HEK293 (cell line): ENCODE results near the gene ATPAF2.

Experiments used
- CTCF ChIA-PET: fragments of 350-600 bp; formaldehyde crosslinking; extraction: SDS; loops from one replicate; lab custom pipeline; 2021; ENCODE audit warnings: antibody characterized with exemption; lab: Yijun Ruan, JAX
- POLR2A ChIA-PET: fragments of 300-600 bp; formaldehyde crosslinking; extraction: SDS; loops from one replicate; lab custom pipeline; 2020; ENCODE audit warnings: antibody characterized with exemption, inconsistent platforms; lab: Yijun Ruan, JAX
- H3K27ac ChIP-seq: fragments of 200-500 bp; sonication (Bioruptor generic); 2 replicates; pipeline ENCODE4 v1.5.1; 2014; ENCODE audit warnings: low read depth, low read length, control low read depth, inconsistent platforms; ENCODE audit errors: extremely low read depth
- H3K36me3 ChIP-seq, 2 experiments: fragments of 200-500 bp in 1 of 2; sonication (Bioruptor generic) in 1 of 2; 1 replicate in 1 of 2; 2 replicates in 1 of 2; pipeline ENCODE4 v1.5.1; 2014 to 2017; ENCODE audit warnings: inconsistent platforms in 2 of 2, low read length in 2 of 2; ENCODE audit not compliant: control insufficient read depth in 2 of 2, insufficient read depth in 1 of 2
- H3K4me1 ChIP-seq: fragments of 200-500 bp; sonication (Bioruptor generic); 2 replicates; pipeline ENCODE4 v1.5.1; 2014; ENCODE audit warnings: mild to moderate bottlenecking, low read length, inconsistent platforms; ENCODE audit not compliant: control insufficient read depth, insufficient read depth
- H3K4me3 ChIP-seq: 2 replicates; pipeline ENCODE4 v1.5.1; 2011; ENCODE audit warnings: low read depth, mild to moderate bottlenecking, control low read depth, low read length, moderate library complexity
- H3K9me3 ChIP-seq: fragments of 200-500 bp; sonication (Bioruptor generic); 2 replicates; pipeline ENCODE4 v1.5.1; 2014; ENCODE audit warnings: low read depth, low read length, inconsistent platforms; ENCODE audit not compliant: control insufficient read depth, insufficient read depth
- BCL11B ChIP-seq: fragments of 450-650 bp; formaldehyde crosslinking; IDR thresholded peaks from 2 replicates; pipeline ENCODE4 v1.5.1; 2016; ENCODE audit warnings: low read depth, missing biosample characterization, missing genetic modification characterization
- FEZF1 ChIP-seq: fragments of 450-650 bp; formaldehyde crosslinking; IDR thresholded peaks from 2 replicates; pipeline ENCODE4 v1.5.1; 2016; ENCODE audit warnings: missing biosample characterization, missing genetic modification characterization
- GLI4 ChIP-seq: fragments of 450-650 bp; formaldehyde crosslinking; IDR thresholded peaks from 2 replicates; pipeline ENCODE4 v1.5.1; 2016; ENCODE audit warnings: missing biosample characterization, missing genetic modification characterization
- MEIS1 ChIP-seq: sonication (generic); formaldehyde crosslinking; IDR thresholded peaks from 2 replicates; pipeline ENCODE4 v1.8.1; 2022; ENCODE audit warnings: missing genetic modification reagents, mild to moderate bottlenecking, borderline replicate concordance
- ZNF202 ChIP-seq: fragments of 450-650 bp; formaldehyde crosslinking; IDR thresholded peaks from 2 replicates; pipeline ENCODE4 v1.5.1; 2016; ENCODE audit warnings: missing biosample characterization, missing genetic modification characterization, borderline replicate concordance
- ZNF423 ChIP-seq: fragments of 450-650 bp; formaldehyde crosslinking; IDR thresholded peaks from 2 replicates; pipeline ENCODE4 v1.5.1; 2016; ENCODE audit warnings: missing biosample characterization, missing genetic modification characterization
- ZNF449 ChIP-seq: fragments of 450-650 bp; formaldehyde crosslinking; IDR thresholded peaks from 2 replicates; pipeline ENCODE4 v1.5.1; 2017; ENCODE audit warnings: missing biosample characterization, mild to moderate bottlenecking, missing genetic modification characterization, moderate library complexity
- ZNF473 ChIP-seq: fragments of 450-650 bp; formaldehyde crosslinking; IDR thresholded peaks from 2 replicates; pipeline ENCODE4 v1.5.1; 2017; ENCODE audit warnings: missing biosample characterization, missing genetic modification characterization
- ZNF501 ChIP-seq: fragments of 450-650 bp; formaldehyde crosslinking; IDR thresholded peaks from 2 replicates; pipeline ENCODE4 v1.5.1; 2016; ENCODE audit warnings: missing biosample characterization, missing genetic modification characterization
- ZNF514 ChIP-seq: fragments of 450-650 bp; formaldehyde crosslinking; IDR thresholded peaks from 2 replicates; pipeline ENCODE4 v1.5.1; 2016; ENCODE audit warnings: missing biosample characterization, missing genetic modification characterization
- ZNF596 ChIP-seq: fragments of 450-650 bp; IDR thresholded peaks from 2 replicates; pipeline ENCODE4 v1.5.0; 2018; ENCODE audit warnings: missing biosample characterization, mild to moderate bottlenecking, missing genetic modification characterization, moderate library complexity
- ZNF624 ChIP-seq: fragments of 450-650 bp; formaldehyde crosslinking; IDR thresholded peaks from 2 replicates; pipeline ENCODE4 v1.5.1; 2017; ENCODE audit warnings: missing biosample characterization, missing genetic modification characterization
- ZNF76 ChIP-seq: fragments of 450-650 bp; formaldehyde crosslinking; IDR thresholded peaks from 2 replicates; pipeline ENCODE4; 2016; ENCODE audit warnings: low read depth, missing biosample characterization, missing genetic modification characterization, borderline replicate concordance
- ZNF843 ChIP-seq: fragments of 450-650 bp; formaldehyde crosslinking; IDR thresholded peaks from 2 replicates; pipeline ENCODE4 v1.5.1; 2016; ENCODE audit warnings: missing biosample characterization, missing genetic modification characterization
- ZXDB ChIP-seq: fragments of 450-650 bp; formaldehyde crosslinking; IDR thresholded peaks from 2 replicates; pipeline ENCODE4 v1.5.1; 2016; ENCODE audit warnings: missing biosample characterization, missing genetic modification characterization
- TF ChIP-seq, protein P1 (sequence below): fragments of 450-650 bp; formaldehyde crosslinking; IDR thresholded peaks from 2 replicates; pipeline ENCODE4 v1.5.1; 2016; ENCODE audit warnings: missing biosample characterization, missing genetic modification characterization
- TF ChIP-seq, protein P2 (sequence below): fragments of 450-650 bp; formaldehyde crosslinking; IDR thresholded peaks from 2 replicates; pipeline ENCODE4 v1.5.1; 2016; ENCODE audit warnings: missing biosample characterization, missing genetic modification characterization
- TF ChIP-seq, protein P3 (sequence below): fragments of 450-650 bp; formaldehyde crosslinking; IDR thresholded peaks from 2 replicates; pipeline ENCODE4 v1.5.1; 2016; ENCODE audit warnings: missing biosample characterization, missing genetic modification characterization
- TF ChIP-seq, protein P4 (sequence below): fragments of 450-650 bp; formaldehyde crosslinking; optimal IDR thresholded peaks from 2 replicates; pipeline ENCODE3; 2016; ENCODE audit warnings: missing biosample characterization, mild to moderate bottlenecking, missing genetic modification characterization
- TF ChIP-seq, protein P5 (sequence below): fragments of 450-650 bp; formaldehyde crosslinking; IDR thresholded peaks from 2 replicates; pipeline ENCODE4 v1.5.1; 2016; ENCODE audit warnings: missing biosample characterization, missing genetic modification characterization, low read depth

Gene ATPAF2

DNA sequence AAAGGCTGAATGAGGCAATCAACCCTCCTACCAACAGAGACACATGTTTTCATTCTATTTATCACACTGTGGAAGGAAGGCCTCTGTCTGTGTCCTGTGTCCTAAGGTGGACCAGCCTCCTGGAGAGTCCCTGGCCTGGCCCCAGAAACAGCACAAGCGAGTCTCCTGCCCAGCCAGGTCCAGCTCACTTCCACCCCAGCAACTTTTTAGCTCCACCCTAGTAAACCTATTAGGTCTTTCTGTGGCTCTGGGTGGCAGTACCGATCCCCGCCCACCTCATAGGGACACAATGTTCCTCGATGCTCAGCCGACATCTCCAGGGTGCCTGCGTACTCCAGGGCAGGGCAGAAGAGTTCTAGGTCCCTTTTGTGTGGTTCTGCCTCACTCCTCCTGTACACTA is 55.6 kb downstream of the ATPAF2 start (continued):
- TF ChIP-seq, protein P1, sequence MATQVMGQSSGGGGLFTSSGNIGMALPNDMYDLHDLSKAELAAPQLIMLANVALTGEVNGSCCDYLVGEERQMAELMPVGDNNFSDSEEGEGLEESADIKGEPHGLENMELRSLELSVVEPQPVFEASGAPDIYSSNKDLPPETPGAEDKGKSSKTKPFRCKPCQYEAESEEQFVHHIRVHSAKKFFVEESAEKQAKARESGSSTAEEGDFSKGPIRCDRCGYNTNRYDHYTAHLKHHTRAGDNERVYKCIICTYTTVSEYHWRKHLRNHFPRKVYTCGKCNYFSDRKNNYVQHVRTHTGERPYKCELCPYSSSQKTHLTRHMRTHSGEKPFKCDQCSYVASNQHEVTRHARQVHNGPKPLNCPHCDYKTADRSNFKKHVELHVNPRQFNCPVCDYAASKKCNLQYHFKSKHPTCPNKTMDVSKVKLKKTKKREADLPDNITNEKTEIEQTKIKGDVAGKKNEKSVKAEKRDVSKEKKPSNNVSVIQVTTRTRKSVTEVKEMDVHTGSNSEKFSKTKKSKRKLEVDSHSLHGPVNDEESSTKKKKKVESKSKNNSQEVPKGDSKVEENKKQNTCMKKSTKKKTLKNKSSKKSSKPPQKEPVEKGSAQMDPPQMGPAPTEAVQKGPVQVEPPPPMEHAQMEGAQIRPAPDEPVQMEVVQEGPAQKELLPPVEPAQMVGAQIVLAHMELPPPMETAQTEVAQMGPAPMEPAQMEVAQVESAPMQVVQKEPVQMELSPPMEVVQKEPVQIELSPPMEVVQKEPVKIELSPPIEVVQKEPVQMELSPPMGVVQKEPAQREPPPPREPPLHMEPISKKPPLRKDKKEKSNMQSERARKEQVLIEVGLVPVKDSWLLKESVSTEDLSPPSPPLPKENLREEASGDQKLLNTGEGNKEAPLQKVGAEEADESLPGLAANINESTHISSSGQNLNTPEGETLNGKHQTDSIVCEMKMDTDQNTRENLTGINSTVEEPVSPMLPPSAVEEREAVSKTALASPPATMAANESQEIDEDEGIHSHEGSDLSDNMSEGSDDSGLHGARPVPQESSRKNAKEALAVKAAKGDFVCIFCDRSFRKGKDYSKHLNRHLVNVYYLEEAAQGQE: no peak
- no peak for TF ChIP-seq ZNF423
- TF ChIP-seq ZNF473: no peak
- no peak for TF ChIP-seq ZNF202 (tag by site-specific recombination)
- TF ChIP-seq, protein P2, sequence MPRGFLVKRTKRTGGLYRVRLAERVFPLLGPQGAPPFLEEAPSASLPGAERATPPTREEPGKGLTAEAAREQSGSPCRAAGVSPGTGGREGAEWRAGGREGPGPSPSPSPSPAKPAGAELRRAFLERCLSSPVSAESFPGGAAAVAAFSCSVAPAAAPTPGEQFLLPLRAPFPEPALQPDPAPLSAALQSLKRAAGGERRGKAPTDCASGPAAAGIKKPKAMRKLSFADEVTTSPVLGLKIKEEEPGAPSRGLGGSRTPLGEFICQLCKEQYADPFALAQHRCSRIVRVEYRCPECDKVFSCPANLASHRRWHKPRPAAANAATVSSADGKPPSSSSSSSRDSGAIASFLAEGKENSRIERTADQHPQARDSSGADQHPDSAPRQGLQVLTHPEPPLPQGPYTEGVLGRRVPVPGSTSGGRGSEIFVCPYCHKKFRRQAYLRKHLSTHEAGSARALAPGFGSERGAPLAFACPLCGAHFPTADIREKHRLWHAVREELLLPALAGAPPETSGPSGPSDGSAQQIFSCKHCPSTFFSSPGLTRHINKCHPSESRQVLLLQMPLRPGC (tag by site-specific recombination): no peak
- no peak for TF ChIP-seq ZNF514 (tag by site-specific recombination)
- TF ChIP-seq, protein P3, sequence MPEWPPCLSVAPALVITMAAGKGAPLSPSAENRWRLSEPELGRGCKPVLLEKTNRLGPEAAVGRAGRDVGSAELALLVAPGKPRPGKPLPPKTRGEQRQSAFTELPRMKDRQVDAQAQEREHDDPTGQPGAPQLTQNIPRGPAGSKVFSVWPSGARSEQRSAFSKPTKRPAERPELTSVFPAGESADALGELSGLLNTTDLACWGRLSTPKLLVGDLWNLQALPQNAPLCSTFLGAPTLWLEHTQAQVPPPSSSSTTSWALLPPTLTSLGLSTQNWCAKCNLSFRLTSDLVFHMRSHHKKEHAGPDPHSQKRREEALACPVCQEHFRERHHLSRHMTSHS (tag by site-specific recombination): no peak
- no peak for TF ChIP-seq ZNF596
- TF ChIP-seq ZNF624 (tag by site-specific recombination): no peak
- no peak for TF ChIP-seq GLI4 (tag by site-specific recombination)
- TF ChIP-seq, all 188 proteins: peak for 0

- POLR2A ChIA-PET: interaction anchor here (1.3 kb wide), 1 partner anchor 10 kb away, joined by 3 read pairs; the partner anchor contains the start of genes DRC3 and TOM1L2
- TF ChIP-seq ZNF76 (tag by site-specific recombination) (no peak), BCL11B (tag by site-specific recombination) (no peak), ZNF501 (no peak)
- TF ChIP-seq, protein P4, sequence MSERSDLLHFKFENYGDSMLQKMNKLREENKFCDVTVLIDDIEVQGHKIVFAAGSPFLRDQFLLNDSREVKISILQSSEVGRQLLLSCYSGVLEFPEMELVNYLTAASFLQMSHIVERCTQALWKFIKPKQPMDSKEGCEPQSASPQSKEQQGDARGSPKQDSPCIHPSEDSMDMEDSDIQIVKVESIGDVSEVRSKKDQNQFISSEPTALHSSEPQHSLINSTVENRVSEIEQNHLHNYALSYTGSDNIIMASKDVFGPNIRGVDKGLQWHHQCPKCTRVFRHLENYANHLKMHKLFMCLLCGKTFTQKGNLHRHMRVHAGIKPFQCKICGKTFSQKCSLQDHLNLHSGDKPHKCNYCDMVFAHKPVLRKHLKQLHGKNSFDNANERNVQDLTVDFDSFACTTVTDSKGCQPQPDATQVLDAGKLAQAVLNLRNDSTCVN (tag by site-specific recombination): no peak
- CTCF ChIA-PET: interaction anchor here (0.7 to 1.9 kb wide), 3 partner anchors 10 to 414 kb away, joined by 4 to 6 read pairs (median 4); partner anchors contain the start of genes DRC3 and TOM1L2
- H3K4me1 ChIP-seq: no peaks in the 10 kb centered on the region
- no peaks in the 10 kb centered on the region for H3K9me3 ChIP-seq
- H3K27ac ChIP-seq: no peak overlapping the region
- no peak overlapping the region for H3K4me3 ChIP-seq
- no peaks in the 10 kb centered on the region for H3K36me3 ChIP-seq
These were observed 56.2 kb downstream of the ATPAF2 start for GRCh38 chr17:17982801-17983200.

GRCh38 chr17:17981330-17981729 is 57.6 kb downstream of the ATPAF2 start:
- Histone ChIP-seq H3K4me3 (no peak overlapping the region), H3K27ac (no peak overlapping the region), H3K9me3 (no peaks in the 10 kb centered on the region), H3K4me1 (no peaks in the 10 kb centered on the region), H3K36me3 (no peaks in the 10 kb centered on the region)
- TF ChIP-seq ZNF843 (tag by site-specific recombination) (no peak), ZNF449 (no peak), MEIS1 (CRISPR knock-in tag) (no peak), FEZF1 (no peak), ZXDB (tag by site-specific recombination) (no peak)
- TF ChIP-seq, protein P5, sequence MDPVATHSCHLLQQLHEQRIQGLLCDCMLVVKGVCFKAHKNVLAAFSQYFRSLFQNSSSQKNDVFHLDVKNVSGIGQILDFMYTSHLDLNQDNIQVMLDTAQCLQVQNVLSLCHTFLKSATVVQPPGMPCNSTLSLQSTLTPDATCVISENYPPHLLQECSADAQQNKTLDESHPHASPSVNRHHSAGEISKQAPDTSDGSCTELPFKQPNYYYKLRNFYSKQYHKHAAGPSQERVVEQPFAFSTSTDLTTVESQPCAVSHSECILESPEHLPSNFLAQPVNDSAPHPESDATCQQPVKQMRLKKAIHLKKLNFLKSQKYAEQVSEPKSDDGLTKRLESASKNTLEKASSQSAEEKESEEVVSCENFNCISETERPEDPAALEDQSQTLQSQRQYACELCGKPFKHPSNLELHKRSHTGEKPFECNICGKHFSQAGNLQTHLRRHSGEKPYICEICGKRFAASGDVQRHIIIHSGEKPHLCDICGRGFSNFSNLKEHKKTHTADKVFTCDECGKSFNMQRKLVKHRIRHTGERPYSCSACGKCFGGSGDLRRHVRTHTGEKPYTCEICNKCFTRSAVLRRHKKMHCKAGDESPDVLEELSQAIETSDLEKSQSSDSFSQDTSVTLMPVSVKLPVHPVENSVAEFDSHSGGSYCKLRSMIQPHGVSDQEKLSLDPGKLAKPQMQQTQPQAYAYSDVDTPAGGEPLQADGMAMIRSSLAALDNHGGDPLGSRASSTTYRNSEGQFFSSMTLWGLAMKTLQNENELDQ: no peak
- CTCF ChIA-PET: no interaction called here
- POLR2A ChIA-PET: interaction anchor here (2.0 kb wide), 1 partner anchor 9 kb away, joined by 9 read pairs; the partner anchor contains the start of genes DRC3 and TOM1L2
